HL-60 (cell line): ENCODE results near the gene CCDC191.

ENCODE experiments used
- DNase-seq, 2 experiments: peaks; one replicate each; pipeline ENCODE4 v3.0.0-alpha.2; 2010 to 2020; ENCODE audit warnings: low read depth in 1 of 2, low spot score in 1 of 2
- H3K27ac ChIP-seq: fragments of 250-450 bp; sonication (Bioruptor Pico); replicated peaks from 2 replicates; pipeline ENCODE4 v1.5.1; 2020; ENCODE audit warnings: mild to moderate bottlenecking, moderate library complexity
- H3K27me3 ChIP-seq: fragments of 250-450 bp; sonication (Bioruptor Pico); 2 replicates; pipeline ENCODE4 v1.5.1; 2021; ENCODE audit warnings: mild to moderate bottlenecking, moderate library complexity; ENCODE audit not compliant: insufficient read depth, poor library complexity, severe bottlenecking
- H3K4me3 ChIP-seq: replicated peaks from 2 replicates; pipeline ENCODE4 v1.5.1; 2011; ENCODE audit warnings: mild to moderate bottlenecking, control low read depth, low read length; ENCODE audit not compliant: insufficient read depth
- CTCF ChIP-seq: IDR thresholded peaks from one replicate; pipeline ENCODE4 v1.5.1; 2011; ENCODE audit warnings: low read length, control low read depth, inconsistent platforms; ENCODE audit not compliant: insufficient read depth
- GABPA ChIP-seq: IDR thresholded peaks from 2 replicates; pipeline ENCODE4 v1.6.1; 2012; ENCODE audit warnings: low read depth
- POLR2AphosphoS5 ChIP-seq: IDR thresholded peaks from 2 replicates; pipeline ENCODE4 v1.6.1; 2012; ENCODE audit warnings: low read depth
- REST ChIP-seq: IDR thresholded peaks from 2 replicates; pipeline ENCODE4 v1.6.1; 2012; ENCODE audit warnings: low read depth; ENCODE audit not compliant: insufficient replicate concordance
- SPI1 ChIP-seq: IDR thresholded peaks from 2 replicates; pipeline ENCODE4 v1.6.1; 2012; ENCODE audit warnings: low read depth, mild to moderate bottlenecking, borderline replicate concordance

CCDC191 gene

GRCh38 chr3:114080201-114080600 is 23.9 kb upstream of the CCDC191 start:
- H3K27me3 ChIP-seq = no peaks in the 10 kb centered on the region
- H3K4me3 ChIP-seq = no peak overlapping the region
- DNase-seq = no peak
- TF ChIP-seq REST (no peak), POLR2AphosphoS5 (no peak), GABPA (no peak), SPI1 (no peak), CTCF (no peak)
- H3K27ac ChIP-seq = no peak overlapping the region

- DNase-seq = no peak
- H3K4me3 ChIP-seq = no peak overlapping the region
- H3K27me3 ChIP-seq = no peaks in the 10 kb centered on the region
- no peak for TF ChIP-seq CTCF
- no peak overlapping the region for H3K27ac ChIP-seq
Measured at GRCh38 chr3:114079761-114080160, 23.4 kb upstream of the CCDC191 start.

- no peak for TF ChIP-seq GABPA
- TF ChIP-seq REST = no peak
- no peak for TF ChIP-seq POLR2AphosphoS5
- no peak for TF ChIP-seq SPI1
- no peak for TF ChIP-seq CTCF
- Histone ChIP-seq H3K27me3 (no peaks in the 10 kb centered on the region), H3K27ac (no peak overlapping the region), H3K4me3 (no peak overlapping the region)
- DNase-seq = no peak
Measured at GRCh38 chr3:114078126-114078525, 21.8 kb upstream of the CCDC191 start.

GRCh38 chr3:114076711-114077110 is 20.4 kb upstream of the CCDC191 start:
- H3K27me3 ChIP-seq = no peaks in the 10 kb centered on the region
- H3K4me3 ChIP-seq = no peak overlapping the region
- DNase-seq = no peak
- H3K27ac ChIP-seq = no peak overlapping the region
- TF ChIP-seq GABPA = no peak
- no peak for TF ChIP-seq POLR2AphosphoS5
- TF ChIP-seq CTCF = no peak
- TF ChIP-seq SPI1 = no peak
- no peak for TF ChIP-seq REST
